ENCODE data around the gene KRTAP4-1. TPM values are rescaled to one million over a fixed set of nuclear protein-coding genes. Genes with fewer than 3 reads are reported as not detected.
"Not testable (repeated sequence)": the region's sequence is repeated elsewhere in the genome, so short reads cannot be mapped to it uniquely, and the experiment has no call there.

The KRTAP4-1 gene
- total RNA-seq, 4 donors from 2014 or later: 4.2 to 51.7 (median 16.7) TPM; not detected in 1

DNA sequence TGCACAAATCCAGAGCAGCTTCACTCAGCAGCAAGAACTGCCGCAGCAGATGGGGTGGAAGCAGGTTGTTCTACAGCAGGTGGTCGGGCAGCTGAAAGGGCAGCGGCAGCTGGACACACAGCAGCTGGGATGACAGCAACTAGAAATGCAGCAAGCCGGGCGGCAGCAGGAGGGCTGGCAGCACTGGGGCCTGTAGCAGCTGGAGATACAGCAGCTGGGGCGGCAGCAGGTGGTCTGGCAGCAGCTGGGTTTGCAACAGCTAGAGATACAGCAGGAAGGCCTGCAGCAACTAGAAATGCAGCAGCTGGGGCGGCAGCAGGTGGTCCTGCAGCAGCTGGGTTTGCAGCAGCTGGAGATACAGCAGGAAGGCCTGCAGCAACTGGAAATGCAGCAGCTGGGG is 17.1 kb downstream of the KRTAP4-1 start:
- Histone ChIP-seq H3K4me3 (no peak overlapping the region), H3K27me3 (no peaks in the 10 kb centered on the region), H3K4me1 (no peaks in the 10 kb centered on the region), H3K27ac (no peak overlapping the region), H3K36me3 (no peaks in the 10 kb centered on the region), H3K9me3 (no peaks in the 10 kb centered on the region)
- no peak for DNase-seq (ENCODE audit: low spot score in 2 of 2)
- TF ChIP-seq POLR2AphosphoS5 (IDR thresholded peaks at IDR 0.05) (no peak), EP300 (IDR thresholded peaks at IDR 0.05) (no peak), POLR2A (IDR thresholded peaks at IDR 0.05) (no peak)
- TF ChIP-seq, protein P1, sequence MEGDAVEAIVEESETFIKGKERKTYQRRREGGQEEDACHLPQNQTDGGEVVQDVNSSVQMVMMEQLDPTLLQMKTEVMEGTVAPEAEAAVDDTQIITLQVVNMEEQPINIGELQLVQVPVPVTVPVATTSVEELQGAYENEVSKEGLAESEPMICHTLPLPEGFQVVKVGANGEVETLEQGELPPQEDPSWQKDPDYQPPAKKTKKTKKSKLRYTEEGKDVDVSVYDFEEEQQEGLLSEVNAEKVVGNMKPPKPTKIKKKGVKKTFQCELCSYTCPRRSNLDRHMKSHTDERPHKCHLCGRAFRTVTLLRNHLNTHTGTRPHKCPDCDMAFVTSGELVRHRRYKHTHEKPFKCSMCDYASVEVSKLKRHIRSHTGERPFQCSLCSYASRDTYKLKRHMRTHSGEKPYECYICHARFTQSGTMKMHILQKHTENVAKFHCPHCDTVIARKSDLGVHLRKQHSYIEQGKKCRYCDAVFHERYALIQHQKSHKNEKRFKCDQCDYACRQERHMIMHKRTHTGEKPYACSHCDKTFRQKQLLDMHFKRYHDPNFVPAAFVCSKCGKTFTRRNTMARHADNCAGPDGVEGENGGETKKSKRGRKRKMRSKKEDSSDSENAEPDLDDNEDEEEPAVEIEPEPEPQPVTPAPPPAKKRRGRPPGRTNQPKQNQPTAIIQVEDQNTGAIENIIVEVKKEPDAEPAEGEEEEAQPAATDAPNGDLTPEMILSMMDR (IDR thresholded peaks at IDR 0.05): no peak
- WGBS: 73% methylated on average over 7 of the region's 7 CpGs

DNA sequence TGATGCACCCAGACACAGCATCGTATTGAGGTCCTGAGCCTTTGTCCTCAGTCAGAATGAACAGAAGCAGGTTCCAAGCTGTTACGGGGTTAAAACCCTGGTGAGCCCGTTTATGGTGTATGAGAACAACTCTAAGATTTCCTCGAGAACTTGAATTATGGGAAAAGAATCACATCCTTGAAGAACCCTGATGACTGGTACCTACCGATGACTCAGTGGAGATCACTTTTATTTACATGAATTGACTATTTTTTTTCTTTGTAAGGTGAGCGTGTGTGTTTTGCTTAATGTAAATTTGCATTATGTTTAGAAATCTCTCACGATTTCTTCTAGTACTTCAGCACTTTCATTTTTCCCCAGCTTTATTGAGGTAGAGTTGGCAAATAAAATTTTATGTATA is 20.9 kb downstream of the KRTAP4-1 start:
- H3K27ac ChIP-seq: no peak overlapping the region
- no peaks in the 10 kb centered on the region for H3K9me3 ChIP-seq
- no peaks in the 10 kb centered on the region for H3K4me1 ChIP-seq
- peaks cover 12% of the 10 kb centered on the region for H3K27me3 ChIP-seq
- H3K36me3 ChIP-seq: no peaks in the 10 kb centered on the region
- no peak overlapping the region for H3K4me3 ChIP-seq
- WGBS: 74% methylated on average over 7 of the region's 7 CpGs
- no peak for DNase-seq (ENCODE audit: low spot score in 2 of 2)
- TF ChIP-seq EP300 (IDR thresholded peaks at IDR 0.05) (no peak), POLR2A (IDR thresholded peaks at IDR 0.05) (no peak), POLR2AphosphoS5 (IDR thresholded peaks at IDR 0.05) (no peak)
- TF ChIP-seq, protein P1 (IDR thresholded peaks at IDR 0.05): no peak

DNA sequence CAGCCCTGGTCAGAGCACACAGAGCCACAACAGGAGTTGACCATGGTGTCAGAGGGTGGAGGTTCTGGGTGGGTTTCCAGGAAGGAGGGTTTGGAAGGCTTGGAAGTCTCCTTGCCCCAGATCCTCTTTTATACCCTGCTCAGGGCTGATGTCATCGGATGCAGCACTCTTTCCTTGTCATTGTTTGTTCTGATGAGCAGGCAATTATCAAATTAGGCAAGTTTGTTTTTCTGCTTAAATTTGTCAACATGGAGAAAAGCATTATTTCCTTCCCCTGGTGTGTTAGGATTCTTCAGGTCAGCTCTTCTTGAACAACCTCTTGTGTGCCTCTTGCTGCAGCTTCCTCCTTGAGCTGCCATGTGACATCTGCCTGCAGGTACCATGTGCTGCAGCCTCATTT is 24.1 kb downstream of the KRTAP4-1 start, which contains the start of gene KRTAP4-4:
Gene KRTAP4-4 (minus strand): TSS at position 101 of the 400 bp plus-strand sequence. CDS start 57 bp downstream, at position 44.
- Histone ChIP-seq H3K4me1 (no peaks in the 10 kb centered on the region), H3K9me3 (no peaks in the 10 kb centered on the region), H3K27me3 (peaks cover 16% of the 10 kb centered on the region), H3K4me3 (no peak within 1 kb of the TSS), H3K27ac (no peak within 1 kb of the TSS), H3K36me3 (no peaks in the 10 kb centered on the region)
- no peak for TF ChIP-seq EP300 (IDR thresholded peaks at IDR 0.05)
- TF ChIP-seq POLR2AphosphoS5 (IDR thresholded peaks at IDR 0.05): no peak
- no peak for TF ChIP-seq POLR2A (IDR thresholded peaks at IDR 0.05)
- TF ChIP-seq, protein P1 (IDR thresholded peaks at IDR 0.05): no peak
- no peak for DNase-seq (ENCODE audit: low spot score in 2 of 2)
- WGBS: 76% methylated on average over 1 of the region's 1 CpG

DNA sequence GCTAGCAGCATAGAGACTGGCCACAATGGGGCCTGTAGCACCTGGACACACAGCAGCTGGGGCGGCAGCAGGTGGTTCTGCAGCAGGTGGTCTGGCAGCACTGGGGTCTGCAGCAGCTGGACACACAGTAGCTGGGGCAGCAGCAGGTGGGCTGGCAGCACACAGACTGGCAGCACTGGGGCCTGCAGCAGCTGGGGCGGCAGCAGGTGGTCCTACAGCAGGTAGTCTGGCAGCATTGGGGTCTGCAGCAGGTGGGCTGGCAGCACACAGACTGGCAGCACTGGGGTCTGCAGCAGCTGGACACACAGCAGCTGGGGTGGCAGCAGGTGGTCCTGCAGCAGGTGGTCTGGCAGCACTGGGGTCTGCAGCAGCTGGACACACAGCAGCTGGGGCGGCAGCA is 24.5 kb downstream of the KRTAP4-1 start:
- H3K4me3 ChIP-seq; H3K36me3 ChIP-seq; DNase-seq (ENCODE audit: low spot score in 2 of 2); H3K4me1 ChIP-seq; H3K9me3 ChIP-seq; H3K27ac ChIP-seq: not testable (repeated sequence)
- H3K27me3 ChIP-seq: peaks cover 16% of the 10 kb centered on the region
- WGBS: no CpG with 5 or more reads among the region's 3 CpGs

DNA sequence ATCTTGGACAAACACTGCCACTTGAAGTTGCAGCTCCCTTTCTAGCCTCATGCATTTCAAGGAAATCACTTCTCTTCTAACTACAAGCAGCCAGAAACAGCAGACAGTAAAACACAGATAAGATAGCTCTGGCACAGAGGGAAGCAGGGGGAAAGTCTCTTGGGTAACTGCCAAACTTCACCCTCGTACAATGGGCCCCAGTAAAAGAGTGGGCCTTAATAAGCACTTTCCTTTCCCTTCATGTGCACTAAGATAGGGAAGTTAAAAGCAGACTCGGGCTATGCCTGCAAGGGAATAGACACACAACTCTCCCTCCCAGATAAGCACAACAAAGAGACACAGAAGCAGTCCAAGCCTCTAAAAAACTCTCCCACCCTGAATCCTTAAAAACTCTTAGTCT is 30.9 kb downstream of the KRTAP4-1 start:
- no peak overlapping the region for H3K4me3 ChIP-seq
- no peaks in the 10 kb centered on the region for H3K9me3 ChIP-seq
- H3K36me3 ChIP-seq: no peaks in the 10 kb centered on the region
- H3K27me3 ChIP-seq: peaks cover 3% of the 10 kb centered on the region
- TF ChIP-seq, protein P1 (IDR thresholded peaks at IDR 0.05): no peak
- TF ChIP-seq POLR2AphosphoS5 (IDR thresholded peaks at IDR 0.05) (no peak), POLR2A (IDR thresholded peaks at IDR 0.05) (no peak), EP300 (IDR thresholded peaks at IDR 0.05) (no peak)
- 42% methylated on average over 2 of the region's 2 CpGs for WGBS
- no peak overlapping the region for H3K27ac ChIP-seq
- no peaks in the 10 kb centered on the region for H3K4me1 ChIP-seq
- DNase-seq (ENCODE audit: low spot score in 2 of 2): no peak

DNA sequence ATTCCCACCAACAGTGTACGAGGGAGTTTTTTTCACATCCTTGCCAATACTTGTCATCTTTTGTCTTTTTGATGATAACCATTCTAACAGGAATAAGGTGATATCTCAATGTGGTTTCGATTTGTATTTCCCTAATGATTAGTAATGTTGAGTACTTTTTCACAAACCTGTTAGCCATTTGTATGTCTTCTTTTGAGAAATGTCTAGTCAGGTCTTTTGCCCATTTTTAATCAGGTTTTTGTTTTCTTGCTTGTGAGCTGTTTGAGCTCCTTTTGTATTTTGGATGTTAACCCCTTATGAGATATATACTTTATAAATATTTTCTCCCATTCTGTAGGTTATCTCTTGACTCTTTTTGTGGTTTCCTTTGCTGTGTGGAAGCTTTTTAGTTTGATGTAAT is 33.2 kb downstream of the KRTAP4-1 start:
- whole genome bisulfite sequencing: 72% methylated on average over 2 of the region's 2 CpGs
- no peak overlapping the region for H3K27ac ChIP-seq
- H3K9me3 ChIP-seq: no peaks in the 10 kb centered on the region
- no peaks in the 10 kb centered on the region for H3K4me1 ChIP-seq
- TF ChIP-seq EP300 (IDR thresholded peaks at IDR 0.05) (no peak), POLR2AphosphoS5 (IDR thresholded peaks at IDR 0.05) (no peak), POLR2A (IDR thresholded peaks at IDR 0.05) (no peak)
- TF ChIP-seq, protein P1 (IDR thresholded peaks at IDR 0.05): no peak
- no peaks in the 10 kb centered on the region for H3K36me3 ChIP-seq
- no peak overlapping the region for H3K4me3 ChIP-seq
- DNase-seq (ENCODE audit: low spot score in 2 of 2): no peak
- H3K27me3 ChIP-seq: no peaks in the 10 kb centered on the region
